Aortic smooth muscle cell (primary cell): ENCODE data around the gene PALD1. TPM values are rescaled to one million over a fixed set of nuclear protein-coding genes. Genes with fewer than 3 reads are reported as not detected.

Source experiments
- total RNA-seq: library from RNA; depleted of rRNA; stranded (reverse); fragments of >200 nt; gene quantifications from 2 replicates; pipeline ENCODE4 v1.2.3, GENCODE V29; 2014

The PALD1 gene
- total RNA-seq, result 11.5 and 11.6 TPM in 2 replicates

GRCh38 chr10:70478191-70479164, at the start of gene PALD1:
PALD1 (plus strand) TSS chr10:70478767; CDS start chr10:70525952, 47,185 bp downstream.

GRCh38 chr10:70441161-70441894, 37.2 kb upstream of the PALD1 start, which contains the start of gene NODAL:
NODAL (minus strand) TSS chr10:70441681; CDS start chr10:70441667, 14 bp downstream.

GRCh38 chr10:70602665-70603448, 124.3 kb downstream of the PALD1 start, which contains the start of gene PRF1:
PRF1 (minus strand) TSS chr10:70602741; CDS start chr10:70600902, 1,839 bp downstream.

Other genes with a start within 250 kb of the PALD1 start
- 207 and 223 TPM in 2 replicates for gene PPA1, start 245.3 kb upstream of the PALD1 start, total RNA-seq
- gene NPFFR1, start 194.8 kb upstream of the PALD1 start, total RNA-seq, result under 0.01 TPM in 1 of 2 replicates, not detected in the other
- gene LRRC20, start 96.1 kb upstream of the PALD1 start, total RNA-seq, result 6.0 and 8.1 TPM in 2 replicates
- 27.1 and 33.4 TPM in 2 replicates for gene EIF4EBP2, start 74.6 kb upstream of the PALD1 start, total RNA-seq
- not detected in 2 replicates for gene NODAL, start 37.1 kb upstream of the PALD1 start, total RNA-seq
- not detected in 2 replicates for gene PRF1, start 124.0 kb downstream of the PALD1 start, total RNA-seq
- gene ADAMTS14, start 193.7 kb downstream of the PALD1 start, total RNA-seq, result 3.7 and 5.1 TPM in 2 replicates